HepG2 (cell line): Measurements from ENCODE around the gene ULK3.
A peak's percentile ranks its signal among the peaks of the same experiment; 100 is the strongest.

Source experiments
- ATF2 ChIP-seq: sonication (generic); formaldehyde crosslinking; IDR thresholded peaks from 2 replicates; pipeline ENCODE4 v1.4.0; 2020; ENCODE audit warnings: missing genetic modification reagents
- CTCF ChIP-seq: sonication (generic); formaldehyde crosslinking; IDR thresholded peaks from 2 replicates; pipeline ENCODE4 v1.5.0; 2020; ENCODE audit warnings: mild to moderate bottlenecking, missing genetic modification reagents, moderate library complexity
- SCMH1 ChIP-seq: sonication (generic); formaldehyde crosslinking; IDR thresholded peaks from 2 replicates; pipeline ENCODE4 v1.9.0; 2021; ENCODE audit warnings: missing genetic modification reagents, mild to moderate bottlenecking, borderline replicate concordance
- TERF1 ChIP-seq: sonication (generic); formaldehyde crosslinking; IDR thresholded peaks from 2 replicates; pipeline ENCODE4 v1.8.0; 2022; ENCODE audit warnings: mild to moderate bottlenecking, missing genetic modification reagents, moderate library complexity
- ZBTB26 ChIP-seq: IDR thresholded peaks from 2 replicates; pipeline ENCODE4 v1.6.1; 2016; ENCODE audit warnings: missing compliant biosample characterization, missing genetic modification reagents, borderline replicate concordance
- ZNF24 ChIP-seq: fragments of 450-650 bp; IDR thresholded peaks from 2 replicates; pipeline ENCODE4 v1.6.1; 2017; ENCODE audit warnings: antibody characterized with exemption, mild to moderate bottlenecking
- ZNF609 ChIP-seq: sonication (generic); formaldehyde crosslinking; IDR thresholded peaks from 2 replicates; pipeline ENCODE4 v1.4.0; 2020; ENCODE audit warnings: mild to moderate bottlenecking, missing genetic modification reagents, borderline replicate concordance
- ZNF629 ChIP-seq: sonication (generic); formaldehyde crosslinking; conservative IDR thresholded peaks from 2 replicates; pipeline ENCODE4 v1.5.0; 2020; ENCODE audit warnings: missing genetic modification reagents

- no peak for TF ChIP-seq SCMH1
- TF ChIP-seq ATF2 (CRISPR knock-in tag) = no peak
- no peak for TF ChIP-seq TERF1 (CRISPR knock-in tag)
- peak; percentile 82 for TF ChIP-seq ZNF629 (CRISPR knock-in tag)
- no peak for TF ChIP-seq ZNF24
- no peak for TF ChIP-seq CTCF
- no peak for TF ChIP-seq ZNF609 (CRISPR knock-in tag)
- TF ChIP-seq ZBTB26 (CRISPR knock-in tag) = no peak
These were observed 27.6 kb downstream of the ULK3 start for GRCh38 chr15:74815121-74815934.
